GM20000 (cell line): ENCODE results near the gene SMAD1.

Experiments
- DNase-seq: peaks from one replicate; pipeline ENCODE4 v3.0.0; 2012; ENCODE audit warnings: low spot score
- CTCF ChIP-seq: IDR thresholded peaks from 2 replicates; pipeline ENCODE4 v1.5.1; 2012; ENCODE audit warnings: mild to moderate bottlenecking, control low read depth; ENCODE audit errors: extremely low read depth, missing control alignments

Gene SMAD1

DNA sequence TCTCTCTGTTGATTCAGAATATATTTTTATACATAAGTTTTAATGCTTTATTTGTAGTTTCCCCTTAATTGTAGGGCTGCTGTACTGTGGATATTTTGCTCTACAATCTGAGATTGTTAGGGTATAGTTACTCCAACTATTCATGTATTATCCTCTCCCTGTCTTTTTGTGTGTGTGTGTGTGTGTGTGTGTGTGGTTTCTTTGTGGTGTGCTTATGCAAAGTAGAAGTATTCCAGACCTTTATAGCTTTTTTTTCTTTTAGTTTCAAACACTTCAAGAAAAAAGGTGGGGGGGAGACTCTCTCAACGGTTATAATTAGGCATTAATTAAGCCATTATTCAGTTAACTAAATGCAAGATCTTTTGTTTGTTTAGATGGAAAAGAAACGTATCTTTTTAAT lies 6.7 kb downstream of the SMAD1 start:
- DNase-seq: no peak
- no peak for TF ChIP-seq CTCF

- no peak for TF ChIP-seq CTCF
- DNase-seq: no peak
Measured at GRCh38 chr4:145489556-145489955, 7.9 kb downstream of the SMAD1 start.

DNA sequence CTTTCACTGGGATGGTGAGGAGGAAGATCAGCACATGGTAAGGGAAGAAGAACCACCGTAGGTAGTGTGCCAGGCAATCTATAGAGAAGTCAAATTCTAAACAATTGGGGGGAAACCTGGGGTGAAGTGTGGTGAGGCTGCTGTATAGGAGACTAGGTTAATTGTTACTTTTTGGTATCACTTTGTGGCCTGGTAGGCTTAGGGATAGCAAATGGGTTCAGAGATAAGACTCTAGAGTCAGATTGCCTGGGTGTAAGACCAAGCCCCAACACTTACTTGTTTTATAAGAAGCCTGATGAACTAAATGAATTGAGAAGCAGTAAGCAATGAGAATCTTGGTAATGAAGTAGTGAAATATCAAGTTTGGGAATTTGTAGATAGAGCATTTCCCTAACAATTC lies 8.7 kb downstream of the SMAD1 start:
- TF ChIP-seq CTCF: no peak
- no peak for DNase-seq

DNA sequence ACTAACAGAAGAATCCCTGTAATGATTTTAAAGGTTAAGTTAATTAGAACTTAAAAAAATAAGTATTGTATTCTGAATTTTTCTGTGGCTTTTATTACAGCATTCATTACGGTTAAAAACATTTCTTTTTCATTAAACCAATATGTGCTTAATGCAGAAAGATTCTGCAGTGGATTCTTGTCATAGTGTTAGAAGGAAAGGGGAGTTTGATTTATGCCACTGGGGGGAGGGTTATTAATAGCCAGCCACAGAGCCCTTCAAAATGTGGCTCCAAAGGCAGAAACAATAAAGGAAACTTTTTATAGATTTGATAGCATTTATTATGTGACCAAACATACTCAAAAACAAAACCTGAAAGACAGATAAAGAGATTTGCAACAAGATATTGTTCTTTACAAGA lies 9.1 kb downstream of the SMAD1 start:
- TF ChIP-seq CTCF: no peak

DNA sequence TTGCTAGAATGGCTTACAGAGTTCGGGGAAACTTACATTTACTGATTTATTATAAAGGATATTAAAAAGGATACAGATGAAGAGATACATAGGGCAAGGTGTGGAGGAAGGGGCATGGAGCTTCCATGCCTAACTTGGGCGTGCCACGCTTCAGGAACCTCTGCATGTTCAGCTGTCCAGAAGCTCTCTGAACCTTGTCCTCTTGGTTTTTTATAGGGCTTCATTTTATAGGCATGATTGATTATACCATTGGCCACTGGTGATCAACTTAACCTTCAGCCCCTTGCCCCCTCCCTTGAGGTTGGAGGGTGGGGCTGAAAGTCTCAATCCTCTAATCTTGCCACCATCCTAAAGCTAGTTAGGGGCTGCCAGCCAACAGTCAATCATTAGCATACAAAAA lies 10.7 kb downstream of the SMAD1 start:
- DNase-seq: no peak
- TF ChIP-seq CTCF: no peak

More for the DNA sequence above, 9.1 kb downstream of the SMAD1 start:
- no peak for DNase-seq

DNA sequence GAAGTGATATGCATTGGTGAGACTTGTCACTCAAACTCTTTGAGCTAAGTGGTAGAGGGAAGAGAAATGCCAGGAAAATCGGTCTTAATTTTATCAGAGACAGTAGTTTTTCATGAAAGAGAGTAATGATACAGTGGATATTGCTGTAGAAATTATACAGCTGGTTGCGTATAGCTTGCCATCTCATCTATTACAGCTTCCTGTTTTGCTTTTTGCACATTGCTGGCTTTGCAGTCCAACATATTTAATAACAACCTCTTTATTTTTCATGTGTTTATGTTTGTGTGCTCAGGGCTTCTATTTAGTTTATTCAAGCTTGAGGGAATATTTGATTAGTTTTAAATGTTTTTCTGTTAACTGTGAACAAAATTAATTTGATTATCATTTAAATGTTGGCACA lies 11.5 kb downstream of the SMAD1 start:
- no peak for TF ChIP-seq CTCF
- DNase-seq: no peak

- no peak for TF ChIP-seq CTCF
- no peak for DNase-seq
Measured at GRCh38 chr4:145494666-145495270, 13.1 kb downstream of the SMAD1 start.

DNA sequence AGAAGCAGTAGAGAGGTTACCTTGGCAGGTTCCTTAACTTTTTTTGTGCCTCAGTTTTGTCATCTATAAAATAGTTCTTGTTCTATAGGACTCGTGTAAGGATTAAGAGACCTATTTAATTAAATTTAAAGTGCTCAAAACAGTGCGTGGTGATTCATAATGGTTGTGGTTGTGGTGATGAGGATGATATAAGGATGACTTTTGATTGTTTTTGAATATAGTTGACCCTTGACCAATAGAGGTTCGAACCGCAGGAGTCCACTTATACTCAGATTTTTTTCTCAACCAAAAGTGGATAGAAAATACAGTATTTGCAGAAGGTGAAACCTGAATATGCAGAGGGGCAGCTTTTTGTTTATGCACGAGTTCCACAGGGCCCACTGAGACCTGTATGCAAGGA lies 14.6 kb downstream of the SMAD1 start:
- TF ChIP-seq CTCF: no peak
- no peak for DNase-seq
